Neural crest cell (in vitro differentiated cells): ENCODE data around the gene B4GALNT3. TPM values are rescaled to one million over a fixed set of nuclear protein-coding genes. Genes with fewer than 3 reads are reported as not detected.

Source experiments
- DNase-seq: peaks from one replicate; pipeline ENCODE4 v3.0.0; 2021; ENCODE audit warnings: low read depth, mixed read lengths, low spot score
- H3K27ac Mint-ChIP-seq: one replicate; pipeline ENCODE4 v1.8.0; 2021; ENCODE audit warnings: mild to moderate bottlenecking, mixed read lengths; ENCODE audit not compliant: unreplicated experiment
- H3K27me3 Mint-ChIP-seq: 2 replicates; pipeline ENCODE4 v1.8.0; 2021; ENCODE audit warnings: low read depth, mild to moderate bottlenecking, mixed read lengths
- H3K36me3 Mint-ChIP-seq: 2 replicates; pipeline ENCODE4 v1.8.0; 2021; ENCODE audit warnings: low read depth, mild to moderate bottlenecking, mixed read lengths
- H3K4me1 Mint-ChIP-seq: 2 replicates; pipeline ENCODE4 v1.8.0; 2021; ENCODE audit warnings: mixed read lengths
- H3K4me3 Mint-ChIP-seq: one replicate; pipeline ENCODE4 v1.8.0; 2021; ENCODE audit warnings: mild to moderate bottlenecking, mixed read lengths
- H3K9me3 Mint-ChIP-seq: 2 replicates; pipeline ENCODE4 v1.8.0; 2021; ENCODE audit warnings: mixed read lengths
- total RNA-seq: library from RNA; stranded (reverse); gene quantifications from 2 replicates; pipeline ENCODE4 v1.2.1, GENCODE V29; 2021
- TF ChIP-seq, protein P1 (sequence below): fragments of 200-600 bp; sonication (generic); conservative IDR thresholded peaks from 2 replicates; pipeline ENCODE4 v1.5.0; 2021; ENCODE audit warnings: antibody characterized with exemption, mild to moderate bottlenecking

The B4GALNT3 gene
- total RNA-seq, 1 donor from 2014 or later, result 2.6 TPM

DNA sequence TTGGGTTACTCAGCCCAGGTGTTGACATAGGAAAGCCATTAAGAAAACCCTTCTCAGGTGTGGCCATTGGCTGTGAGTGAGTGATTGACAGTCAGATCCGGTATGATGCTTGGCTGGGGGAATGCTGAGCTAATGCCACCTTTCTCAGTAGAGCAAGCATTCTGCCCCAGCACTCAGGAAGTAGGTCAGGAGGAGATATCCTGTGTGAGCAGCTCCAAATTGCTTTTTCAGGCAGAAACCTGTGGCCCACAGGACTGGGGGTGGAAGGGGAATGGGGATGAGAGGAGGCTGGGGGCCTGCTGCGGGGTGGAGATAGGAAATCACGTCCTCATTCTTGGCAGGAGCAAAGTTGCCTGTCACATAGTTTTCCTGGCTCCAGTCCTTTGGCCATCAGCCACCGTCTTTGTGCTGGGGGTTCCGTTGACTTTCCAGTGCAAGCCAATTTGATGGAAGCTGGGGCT, 147.8 kb downstream of the B4GALNT3 start:
- H3K4me1 Mint-ChIP-seq, result peaks cover 5% of the 10 kb centered on the region
- TF ChIP-seq, protein P1, sequence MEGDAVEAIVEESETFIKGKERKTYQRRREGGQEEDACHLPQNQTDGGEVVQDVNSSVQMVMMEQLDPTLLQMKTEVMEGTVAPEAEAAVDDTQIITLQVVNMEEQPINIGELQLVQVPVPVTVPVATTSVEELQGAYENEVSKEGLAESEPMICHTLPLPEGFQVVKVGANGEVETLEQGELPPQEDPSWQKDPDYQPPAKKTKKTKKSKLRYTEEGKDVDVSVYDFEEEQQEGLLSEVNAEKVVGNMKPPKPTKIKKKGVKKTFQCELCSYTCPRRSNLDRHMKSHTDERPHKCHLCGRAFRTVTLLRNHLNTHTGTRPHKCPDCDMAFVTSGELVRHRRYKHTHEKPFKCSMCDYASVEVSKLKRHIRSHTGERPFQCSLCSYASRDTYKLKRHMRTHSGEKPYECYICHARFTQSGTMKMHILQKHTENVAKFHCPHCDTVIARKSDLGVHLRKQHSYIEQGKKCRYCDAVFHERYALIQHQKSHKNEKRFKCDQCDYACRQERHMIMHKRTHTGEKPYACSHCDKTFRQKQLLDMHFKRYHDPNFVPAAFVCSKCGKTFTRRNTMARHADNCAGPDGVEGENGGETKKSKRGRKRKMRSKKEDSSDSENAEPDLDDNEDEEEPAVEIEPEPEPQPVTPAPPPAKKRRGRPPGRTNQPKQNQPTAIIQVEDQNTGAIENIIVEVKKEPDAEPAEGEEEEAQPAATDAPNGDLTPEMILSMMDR, result no peak
- DNase-seq, result no peak
- no peak overlapping the region for H3K4me3 Mint-ChIP-seq
- H3K27ac Mint-ChIP-seq, result no peak overlapping the region
- no peaks in the 10 kb centered on the region for H3K27me3 Mint-ChIP-seq
- no peaks in the 10 kb centered on the region for H3K36me3 Mint-ChIP-seq
- no peaks in the 10 kb centered on the region for H3K9me3 Mint-ChIP-seq

DNA sequence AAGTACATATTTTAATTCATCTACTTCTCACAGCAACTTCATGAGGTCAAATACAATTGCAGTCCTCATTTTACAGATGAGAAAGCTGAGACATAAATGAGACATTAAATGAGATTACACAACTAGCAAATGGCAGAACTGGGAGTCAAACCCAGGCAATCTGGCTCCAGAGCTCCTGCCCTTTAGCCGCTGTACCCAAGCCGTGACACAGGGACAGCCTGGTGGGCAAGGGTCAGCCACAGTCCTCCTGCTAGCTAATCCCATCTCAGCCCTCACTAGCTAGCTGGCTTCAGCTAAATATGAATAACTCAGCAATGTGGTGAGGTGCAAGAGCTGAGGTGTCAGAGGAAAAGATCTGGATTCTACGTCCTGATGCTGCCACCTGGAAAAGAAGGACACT, 148.7 kb downstream of the B4GALNT3 start:
- no peaks in the 10 kb centered on the region for H3K36me3 Mint-ChIP-seq
- no peaks in the 10 kb centered on the region for H3K27me3 Mint-ChIP-seq
- no peaks in the 10 kb centered on the region for H3K9me3 Mint-ChIP-seq
- H3K4me1 Mint-ChIP-seq, result peaks cover 5% of the 10 kb centered on the region
- DNase-seq, result no peak
- H3K27ac Mint-ChIP-seq, result no peak overlapping the region
- TF ChIP-seq, protein P1, result no peak
- no peak overlapping the region for H3K4me3 Mint-ChIP-seq

DNA sequence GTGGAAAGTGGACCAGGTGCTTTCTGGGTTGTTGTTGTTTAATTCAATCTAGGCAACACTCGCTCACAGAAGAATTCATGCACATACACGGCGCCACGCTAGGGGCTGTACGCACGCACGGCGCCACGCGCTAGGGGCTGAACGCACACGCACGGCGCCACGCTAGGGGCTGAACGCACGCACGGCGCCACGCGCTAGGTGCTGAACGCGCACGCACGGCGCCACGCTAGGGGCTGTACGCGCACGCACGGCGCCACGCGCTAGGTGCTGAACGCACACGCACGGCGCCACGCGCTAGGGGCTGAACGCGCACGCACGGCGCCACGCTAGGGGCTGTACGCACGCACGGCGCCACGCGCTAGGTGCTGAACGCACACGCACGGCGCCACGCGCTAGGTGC, 149.2 kb downstream of the B4GALNT3 start:
- Mint-ChIP-seq H3K4me3 (no peak overlapping the region), H3K27me3 (no peaks in the 10 kb centered on the region), H3K36me3 (no peaks in the 10 kb centered on the region), H3K4me1 (peaks cover 5% of the 10 kb centered on the region), H3K27ac (no peak overlapping the region), H3K9me3 (no peaks in the 10 kb centered on the region)
- TF ChIP-seq, protein P1, result no peak
- no peak for DNase-seq

DNA sequence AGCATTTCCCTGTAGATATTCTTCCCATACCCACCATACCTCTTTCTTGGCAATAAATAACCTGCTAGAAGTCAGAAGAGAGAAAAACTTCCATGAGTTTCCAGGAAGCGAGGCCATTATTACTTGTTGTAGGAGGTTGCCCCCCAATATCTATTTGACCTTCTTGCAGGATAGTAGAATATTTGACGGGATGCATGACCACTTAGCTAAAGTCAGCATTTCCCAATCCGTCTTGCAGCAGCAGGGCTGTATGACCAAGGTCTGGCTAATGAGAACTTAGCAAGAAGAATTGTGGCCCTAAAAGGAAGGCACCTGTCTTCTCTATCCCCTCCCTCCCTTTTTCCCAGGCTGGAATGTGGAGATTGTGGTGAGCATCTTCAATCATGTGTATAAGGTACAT, 152.0 kb downstream of the B4GALNT3 start:
- no peak overlapping the region for H3K27ac Mint-ChIP-seq
- H3K4me1 Mint-ChIP-seq, result peaks cover 10% of the 10 kb centered on the region
- no peaks in the 10 kb centered on the region for H3K27me3 Mint-ChIP-seq
- no peak for DNase-seq
- no peaks in the 10 kb centered on the region for H3K36me3 Mint-ChIP-seq
- no peak overlapping the region for H3K4me3 Mint-ChIP-seq
- TF ChIP-seq, protein P1, result no peak
- no peaks in the 10 kb centered on the region for H3K9me3 Mint-ChIP-seq

DNA sequence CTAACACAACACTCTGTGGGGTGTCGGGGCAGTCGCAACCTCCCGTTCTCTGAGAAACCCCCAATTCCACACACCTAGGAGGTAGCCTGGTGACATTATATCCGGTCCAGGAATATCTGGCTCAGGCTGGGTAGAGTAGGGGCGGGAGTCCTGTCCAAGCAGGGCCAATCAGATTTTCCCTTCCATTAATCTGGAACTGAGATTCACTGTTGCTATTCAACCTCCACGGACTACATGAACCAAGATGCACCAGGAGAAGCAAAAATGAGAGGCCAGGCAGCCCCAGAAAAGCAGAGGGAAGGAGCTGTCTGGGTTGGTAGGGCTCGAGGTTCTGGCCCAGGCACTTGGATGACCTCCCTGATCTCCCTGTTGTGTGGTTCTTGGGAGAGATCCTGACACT, 152.6 kb downstream of the B4GALNT3 start:
- Mint-ChIP-seq H3K27ac (no peak overlapping the region), H3K9me3 (no peaks in the 10 kb centered on the region), H3K36me3 (no peaks in the 10 kb centered on the region), H3K4me1 (peaks cover 12% of the 10 kb centered on the region), H3K4me3 (no peak overlapping the region), H3K27me3 (no peaks in the 10 kb centered on the region)
- TF ChIP-seq, protein P1, result no peak
- no peak for DNase-seq

DNA sequence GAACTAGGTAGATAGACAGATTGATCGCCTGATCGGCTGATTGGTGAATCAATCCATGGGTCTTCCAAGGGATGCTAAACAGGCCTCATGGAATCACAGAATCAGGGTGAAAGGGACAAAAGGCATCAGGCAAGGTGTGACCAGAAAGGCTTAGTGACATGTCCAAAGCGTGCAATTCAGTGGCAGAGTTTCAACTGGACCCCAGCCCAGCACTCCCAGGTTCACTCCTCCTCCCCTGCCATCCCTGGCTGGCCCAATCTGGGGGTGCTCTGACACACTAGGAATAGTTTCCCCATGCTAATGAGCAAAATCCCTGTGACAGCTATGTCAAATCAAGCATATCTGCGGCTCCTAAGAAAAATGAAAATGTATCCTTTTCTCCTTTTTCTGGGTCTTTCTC, 153.1 kb downstream of the B4GALNT3 start:
- Mint-ChIP-seq H3K27ac (no peak overlapping the region), H3K9me3 (no peaks in the 10 kb centered on the region), H3K4me1 (peaks cover 14% of the 10 kb centered on the region), H3K36me3 (no peaks in the 10 kb centered on the region), H3K27me3 (no peaks in the 10 kb centered on the region), H3K4me3 (no peak overlapping the region)
- DNase-seq, result no peak
- TF ChIP-seq, protein P1, result no peak
